ENCODE results near the gene TTLL9.

The TTLL9 gene

DNA sequence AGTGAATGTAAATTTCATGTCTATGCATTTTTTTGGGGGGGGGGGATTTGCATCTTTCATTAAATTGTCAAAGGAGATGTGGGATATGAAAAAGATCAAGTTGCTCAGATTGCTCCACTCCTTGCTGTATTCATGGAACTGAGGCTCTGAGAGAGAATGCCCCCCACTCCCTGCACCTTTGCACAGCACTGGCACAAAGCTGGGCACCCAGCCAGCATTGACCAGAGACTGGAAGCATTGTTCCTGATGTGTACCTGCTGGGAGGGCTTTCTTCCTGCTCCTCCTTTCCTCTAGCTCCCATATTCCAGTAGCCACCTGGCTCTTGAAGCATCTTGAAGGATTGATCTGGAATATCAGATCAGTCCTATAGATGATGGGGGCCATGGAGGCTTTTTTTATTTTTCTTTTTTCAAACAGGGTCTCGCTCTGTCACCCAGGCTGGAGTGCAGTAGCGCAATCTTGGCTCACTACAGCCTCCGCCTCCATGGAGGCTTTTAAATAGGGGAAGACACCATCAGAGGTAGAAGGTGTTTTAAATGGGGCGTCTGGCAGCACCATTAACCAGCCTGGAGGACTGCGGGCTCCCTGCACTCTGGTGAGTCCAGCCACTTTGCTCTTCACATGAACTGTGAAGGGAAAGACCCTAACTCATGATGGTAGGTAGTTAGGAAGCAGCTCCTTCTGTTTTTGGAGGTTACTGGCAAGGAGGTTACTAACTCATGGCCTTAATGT lies 11.0 kb upstream of the TTLL9 start:
- no peak overlapping the region for H3K4me3 ChIP-seq (ENCODE audit: low read depth, low read length)
- H3K27me3 ChIP-seq (ENCODE audit: insufficient read depth, low read length), result peaks cover 73% of the 10 kb centered on the region
- H3K27ac ChIP-seq (ENCODE audit: low read depth, low read length), result no peak overlapping the region
- no peaks in the 10 kb centered on the region for H3K79me2 ChIP-seq (ENCODE audit: control insufficient read depth, insufficient read depth, low read length, unreplicated experiment)
- no peaks in the 10 kb centered on the region for H3K4me1 ChIP-seq (ENCODE audit: control insufficient read depth, insufficient read depth, low read length, unreplicated experiment)
- H3K36me3 ChIP-seq (ENCODE audit: insufficient read depth, low read length), result no peaks in the 10 kb centered on the region
- no peak overlapping the region for H2AFZ ChIP-seq (ENCODE audit: low read length, unreplicated experiment)

DNA sequence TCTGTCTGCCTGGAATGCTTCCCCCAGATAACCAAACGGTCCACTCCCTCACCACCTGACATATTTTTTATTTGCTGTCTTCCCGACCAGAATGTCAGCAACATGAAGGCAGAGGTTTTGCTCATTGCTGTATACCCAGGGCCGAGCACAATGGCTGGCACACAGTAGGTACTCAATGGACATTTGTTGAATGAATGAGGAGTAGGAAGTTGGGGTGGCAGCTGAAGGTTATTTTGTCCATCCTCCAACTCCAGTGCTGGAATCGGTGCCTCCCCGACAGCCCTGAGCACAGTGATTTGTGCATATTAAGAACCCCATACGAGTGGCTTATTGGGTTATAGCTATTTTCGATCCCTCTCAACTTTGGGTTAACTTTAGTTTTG lies 10.4 kb upstream of the TTLL9 start:
- no peak overlapping the region for H3K4me3 ChIP-seq (ENCODE audit: low read depth, low read length)
- H3K27me3 ChIP-seq (ENCODE audit: insufficient read depth, low read length), result peaks cover 69% of the 10 kb centered on the region
- no peaks in the 10 kb centered on the region for H3K4me1 ChIP-seq (ENCODE audit: control insufficient read depth, insufficient read depth, low read length, unreplicated experiment)

DNA sequence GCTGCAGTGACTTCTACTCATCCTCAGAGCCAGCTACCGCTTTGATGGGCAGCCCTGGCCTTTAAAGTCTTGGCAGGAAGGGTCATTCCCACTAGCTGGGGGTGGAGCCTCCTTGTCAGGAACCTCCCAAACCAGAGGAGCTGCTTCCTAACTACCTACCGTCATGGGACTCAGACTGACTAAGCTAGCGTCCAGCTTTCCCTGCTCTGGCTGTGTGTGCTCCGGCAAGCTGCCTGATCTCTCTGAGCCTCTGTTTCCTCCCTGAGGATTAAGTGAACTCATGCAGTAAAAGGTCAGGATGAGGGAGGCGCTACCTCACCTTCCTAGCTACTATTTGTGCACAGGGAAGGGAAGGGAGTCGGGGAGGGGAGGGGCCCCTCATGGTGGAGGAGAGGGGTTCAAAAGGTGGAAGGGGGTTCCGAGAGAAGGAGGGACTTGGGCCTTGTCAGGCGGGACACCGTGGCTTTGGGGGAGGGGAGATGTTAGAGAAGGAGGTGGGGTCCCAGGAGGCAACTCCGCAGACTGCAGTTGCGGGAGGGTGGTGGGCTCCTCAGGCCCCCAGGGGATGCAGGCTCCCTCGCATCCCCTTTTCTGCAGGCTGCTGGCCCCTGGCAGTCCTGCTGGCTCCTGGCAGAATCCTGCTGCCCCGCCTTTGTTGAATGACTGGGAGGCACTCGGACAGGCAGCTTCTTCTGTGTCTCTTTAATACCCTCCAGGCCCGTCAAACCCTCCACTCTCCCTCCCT lies 9.9 kb upstream of the TTLL9 start:
- no peaks in the 10 kb centered on the region for H3K36me3 ChIP-seq (ENCODE audit: insufficient read depth, low read length)
- peak overlapping the region; percentile 43 for H2AFZ ChIP-seq (ENCODE audit: low read length, unreplicated experiment)
- no peaks in the 10 kb centered on the region for H3K79me2 ChIP-seq (ENCODE audit: control insufficient read depth, insufficient read depth, low read length, unreplicated experiment)
- peaks cover 63% of the 10 kb centered on the region for H3K27me3 ChIP-seq (ENCODE audit: insufficient read depth, low read length)
- H3K27ac ChIP-seq (ENCODE audit: low read depth, low read length), result no peak overlapping the region
- peak overlapping the region; percentile 72 for H3K4me3 ChIP-seq (ENCODE audit: low read depth, low read length)
- H3K4me1 ChIP-seq (ENCODE audit: control insufficient read depth, insufficient read depth, low read length, unreplicated experiment), result no peaks in the 10 kb centered on the region

More for the DNA sequence above, 10.4 kb upstream of the TTLL9 start:
- Histone ChIP-seq H2AFZ (ENCODE audit: low read length, unreplicated experiment) (no peak overlapping the region), H3K27ac (ENCODE audit: low read depth, low read length) (no peak overlapping the region), H3K36me3 (ENCODE audit: insufficient read depth, low read length) (no peaks in the 10 kb centered on the region), H3K79me2 (ENCODE audit: control insufficient read depth, insufficient read depth, low read length, unreplicated experiment) (no peaks in the 10 kb centered on the region)

DNA sequence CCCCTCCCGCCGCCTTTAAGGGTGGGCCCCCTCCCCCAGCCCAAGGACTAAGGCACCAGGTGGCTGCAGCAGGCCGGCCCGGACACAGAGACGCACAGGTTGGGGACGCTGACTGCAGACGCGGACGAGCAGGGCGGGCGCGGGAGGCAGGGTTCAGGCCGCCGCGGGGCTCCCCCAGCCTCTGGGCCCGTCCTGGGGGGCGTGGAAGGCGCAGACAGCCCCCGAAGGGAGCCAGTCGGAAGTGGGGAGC lies 9.4 kb upstream of the TTLL9 start:
- Histone ChIP-seq H3K79me2 (ENCODE audit: control insufficient read depth, insufficient read depth, low read length, unreplicated experiment) (no peaks in the 10 kb centered on the region), H3K4me3 (ENCODE audit: low read depth, low read length) (peak overlapping the region; percentile 72), H3K4me1 (ENCODE audit: control insufficient read depth, insufficient read depth, low read length, unreplicated experiment) (no peaks in the 10 kb centered on the region), H3K27me3 (ENCODE audit: insufficient read depth, low read length) (peaks cover 61% of the 10 kb centered on the region), H2AFZ (ENCODE audit: low read length, unreplicated experiment) (peak overlapping the region; percentile 43), H3K27ac (ENCODE audit: low read depth, low read length) (no peak overlapping the region), H3K36me3 (ENCODE audit: insufficient read depth, low read length) (no peaks in the 10 kb centered on the region)

DNA sequence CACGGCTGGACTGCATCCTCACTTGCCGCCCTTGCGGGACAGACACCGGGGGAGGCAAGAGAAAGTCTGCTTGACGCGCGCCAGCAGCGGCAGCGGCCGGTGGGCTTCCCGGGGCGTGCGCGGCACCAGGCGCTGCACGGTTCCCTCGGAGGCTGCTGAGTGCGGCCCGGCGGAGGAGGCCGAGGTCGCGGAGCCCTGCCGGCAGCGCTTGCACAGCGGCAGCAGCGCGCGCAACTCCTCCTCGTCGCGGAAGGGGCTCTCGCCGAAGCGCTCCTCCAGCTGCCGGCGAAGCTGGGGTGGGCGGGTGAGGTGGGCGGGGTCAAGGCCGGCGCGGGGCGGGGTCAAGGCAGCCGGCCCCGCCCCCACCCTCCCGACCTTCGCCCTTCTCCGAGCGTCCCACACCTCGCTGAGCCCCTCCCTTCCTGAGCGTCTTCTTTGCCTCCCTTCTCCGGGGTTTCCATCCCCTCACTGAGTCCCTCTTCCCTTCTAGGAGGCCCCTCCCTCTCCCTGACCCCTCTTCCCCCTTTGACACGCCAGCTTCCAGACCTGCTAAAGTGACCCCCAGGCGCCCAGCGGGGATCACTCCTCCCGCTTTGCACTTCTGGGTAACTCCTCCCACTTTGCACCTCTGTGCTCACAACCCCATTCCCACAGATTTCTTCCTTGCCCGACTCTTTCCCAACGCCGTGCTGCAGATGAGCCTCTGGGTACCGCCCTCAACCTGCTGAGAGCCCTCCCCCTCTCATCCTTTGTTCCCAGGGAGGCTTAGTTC lies 8.9 kb upstream of the TTLL9 start:
- Histone ChIP-seq H2AFZ (ENCODE audit: low read length, unreplicated experiment) (peak overlapping the region; percentile 43), H3K79me2 (ENCODE audit: control insufficient read depth, insufficient read depth, low read length, unreplicated experiment) (no peaks in the 10 kb centered on the region), H3K4me3 (ENCODE audit: low read depth, low read length) (peak overlapping the region; percentile 72), H3K36me3 (ENCODE audit: insufficient read depth, low read length) (no peaks in the 10 kb centered on the region), H3K27me3 (ENCODE audit: insufficient read depth, low read length) (peaks cover 56% of the 10 kb centered on the region), H3K27ac (ENCODE audit: low read depth, low read length) (no peak overlapping the region), H3K4me1 (ENCODE audit: control insufficient read depth, insufficient read depth, low read length, unreplicated experiment) (no peaks in the 10 kb centered on the region)

DNA sequence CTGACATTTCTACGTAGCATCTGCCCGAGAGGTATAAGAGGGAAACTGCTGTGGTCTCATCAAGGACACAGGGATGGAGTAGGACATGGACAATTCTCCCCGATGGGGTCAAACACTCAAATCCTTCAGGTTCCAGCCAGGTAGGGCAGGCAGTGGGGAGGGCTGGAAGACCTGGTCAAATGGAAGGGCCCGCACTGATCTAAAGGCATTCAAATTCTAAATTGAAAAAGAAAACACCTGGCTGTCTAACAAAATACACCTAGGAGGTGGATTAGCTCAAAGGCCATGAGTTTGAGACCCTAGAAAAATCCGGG lies 8.3 kb upstream of the TTLL9 start:
- Histone ChIP-seq H3K27ac (ENCODE audit: low read depth, low read length) (no peak overlapping the region), H3K4me1 (ENCODE audit: control insufficient read depth, insufficient read depth, low read length, unreplicated experiment) (no peaks in the 10 kb centered on the region), H3K27me3 (ENCODE audit: insufficient read depth, low read length) (peaks cover 51% of the 10 kb centered on the region), H3K79me2 (ENCODE audit: control insufficient read depth, insufficient read depth, low read length, unreplicated experiment) (no peaks in the 10 kb centered on the region), H3K36me3 (ENCODE audit: insufficient read depth, low read length) (no peaks in the 10 kb centered on the region), H2AFZ (ENCODE audit: low read length, unreplicated experiment) (no peak overlapping the region), H3K4me3 (ENCODE audit: low read depth, low read length) (no peak overlapping the region)

DNA sequence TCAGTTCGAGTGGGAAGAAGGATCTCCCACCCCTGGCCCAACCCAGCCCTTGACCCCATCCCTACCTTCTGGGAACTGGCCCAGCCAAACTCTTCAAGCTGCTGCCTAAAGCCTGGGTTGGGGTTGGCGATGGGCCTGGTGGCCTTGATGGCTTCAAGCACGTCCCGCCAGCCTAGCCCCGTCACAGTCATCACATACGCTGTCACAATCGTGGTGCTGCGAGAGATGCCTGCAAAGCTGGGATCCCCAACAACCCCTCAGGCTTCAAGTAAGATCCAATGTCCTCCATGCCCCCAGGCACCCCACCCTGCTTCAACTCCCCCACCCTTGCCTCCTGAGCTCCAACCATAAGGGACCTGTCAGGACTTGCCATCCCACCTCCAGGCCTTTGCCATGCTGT lies 7.9 kb upstream of the TTLL9 start:
- H3K36me3 ChIP-seq (ENCODE audit: insufficient read depth, low read length), result no peaks in the 10 kb centered on the region
- peaks cover 47% of the 10 kb centered on the region for H3K27me3 ChIP-seq (ENCODE audit: insufficient read depth, low read length)
- H2AFZ ChIP-seq (ENCODE audit: low read length, unreplicated experiment), result no peak overlapping the region
- H3K4me3 ChIP-seq (ENCODE audit: low read depth, low read length), result no peak overlapping the region
- H3K4me1 ChIP-seq (ENCODE audit: control insufficient read depth, insufficient read depth, low read length, unreplicated experiment), result no peaks in the 10 kb centered on the region
- no peak overlapping the region for H3K27ac ChIP-seq (ENCODE audit: low read depth, low read length)
- no peaks in the 10 kb centered on the region for H3K79me2 ChIP-seq (ENCODE audit: control insufficient read depth, insufficient read depth, low read length, unreplicated experiment)

DNA sequence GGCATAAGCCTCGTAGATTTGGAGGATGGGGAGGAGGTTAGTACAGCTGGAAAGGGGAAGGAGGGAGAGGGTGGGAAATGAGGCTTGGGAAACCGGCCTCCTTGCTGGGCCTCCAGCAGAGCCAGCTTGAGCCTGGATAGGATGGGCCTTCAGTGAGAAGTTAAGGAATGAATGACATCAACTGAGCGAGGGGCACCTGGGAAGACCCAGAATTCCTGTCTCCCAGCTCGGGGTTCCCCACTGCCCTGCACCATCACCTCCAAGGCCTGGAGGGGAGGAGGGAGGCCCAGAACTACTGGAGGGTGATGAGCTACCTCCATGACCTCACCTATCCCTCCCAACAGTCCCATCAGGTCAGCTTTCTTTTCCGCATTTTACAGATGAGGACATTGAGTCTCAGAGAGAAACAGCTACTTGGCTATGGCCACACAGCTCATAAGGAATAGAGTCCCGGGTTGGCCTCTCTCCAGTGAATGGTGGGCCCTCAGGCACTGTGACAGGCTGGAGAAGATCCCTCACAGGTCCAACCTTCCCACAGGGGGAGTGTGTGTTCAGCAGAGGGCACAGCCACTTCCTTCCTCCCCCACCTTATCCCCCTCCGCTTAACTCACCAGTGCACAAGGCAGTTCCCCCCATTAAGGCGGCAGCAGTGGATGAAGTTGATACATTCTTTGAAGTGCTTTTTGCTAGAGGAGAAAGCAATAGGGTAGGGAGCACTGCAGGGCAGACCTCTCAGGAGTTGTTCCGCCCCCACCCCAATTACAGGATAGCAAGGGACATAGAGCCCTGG lies 6.9 kb upstream of the TTLL9 start:
- no peak overlapping the region for H3K4me3 ChIP-seq (ENCODE audit: low read depth, low read length)
- no peaks in the 10 kb centered on the region for H3K79me2 ChIP-seq (ENCODE audit: control insufficient read depth, insufficient read depth, low read length, unreplicated experiment)
- H3K4me1 ChIP-seq (ENCODE audit: control insufficient read depth, insufficient read depth, low read length, unreplicated experiment), result no peaks in the 10 kb centered on the region
- peaks cover 39% of the 10 kb centered on the region for H3K27me3 ChIP-seq (ENCODE audit: insufficient read depth, low read length)
- H3K36me3 ChIP-seq (ENCODE audit: insufficient read depth, low read length), result no peaks in the 10 kb centered on the region
- no peak overlapping the region for H2AFZ ChIP-seq (ENCODE audit: low read length, unreplicated experiment)
- no peak overlapping the region for H3K27ac ChIP-seq (ENCODE audit: low read depth, low read length)

DNA sequence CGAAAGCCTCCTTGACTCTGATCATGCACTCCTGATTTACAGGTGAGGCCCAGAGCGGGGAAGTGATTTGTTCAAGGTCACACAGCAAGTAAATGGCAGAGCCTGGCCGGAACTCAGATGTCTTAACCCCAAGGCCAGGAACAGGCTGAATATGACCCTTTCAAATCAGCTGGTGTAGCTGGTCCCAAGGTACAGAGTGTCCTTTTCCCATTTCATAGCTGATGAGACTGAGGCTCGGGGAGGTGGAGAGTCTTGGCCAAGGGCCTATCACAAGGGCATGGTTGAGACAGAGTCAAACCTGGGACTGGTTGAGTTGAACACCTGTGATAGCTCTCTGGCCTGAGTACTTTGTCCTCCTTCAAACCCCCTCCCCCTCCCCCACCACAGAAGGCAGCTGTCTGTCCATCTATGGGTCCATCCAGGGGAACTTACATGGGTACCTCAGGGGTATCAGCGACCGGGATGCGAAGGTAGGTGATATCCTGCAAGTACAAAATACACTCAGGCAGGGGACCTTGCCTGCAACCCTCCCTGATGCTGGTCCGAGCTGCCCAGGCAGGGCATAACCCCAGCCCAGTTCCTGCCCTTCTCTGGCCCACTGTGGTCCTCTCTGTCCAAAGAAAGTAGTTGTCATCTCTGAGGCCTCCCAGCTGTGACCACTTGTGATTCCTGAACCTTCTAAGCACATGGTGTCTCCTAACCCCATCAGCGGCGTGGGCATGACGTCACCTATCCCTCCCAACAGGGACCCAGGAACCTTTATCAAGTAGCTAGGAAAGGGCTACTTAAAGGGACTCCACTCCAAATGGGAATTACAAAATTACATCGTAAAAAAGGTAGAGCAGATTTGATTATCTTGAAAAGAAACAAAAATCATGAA lies 5.7 kb upstream of the TTLL9 start:
- H3K36me3 ChIP-seq (ENCODE audit: insufficient read depth, low read length), result no peaks in the 10 kb centered on the region
- no peaks in the 10 kb centered on the region for H3K4me1 ChIP-seq (ENCODE audit: control insufficient read depth, insufficient read depth, low read length, unreplicated experiment)
- peaks cover 34% of the 10 kb centered on the region for H3K27me3 ChIP-seq (ENCODE audit: insufficient read depth, low read length)

DNA sequence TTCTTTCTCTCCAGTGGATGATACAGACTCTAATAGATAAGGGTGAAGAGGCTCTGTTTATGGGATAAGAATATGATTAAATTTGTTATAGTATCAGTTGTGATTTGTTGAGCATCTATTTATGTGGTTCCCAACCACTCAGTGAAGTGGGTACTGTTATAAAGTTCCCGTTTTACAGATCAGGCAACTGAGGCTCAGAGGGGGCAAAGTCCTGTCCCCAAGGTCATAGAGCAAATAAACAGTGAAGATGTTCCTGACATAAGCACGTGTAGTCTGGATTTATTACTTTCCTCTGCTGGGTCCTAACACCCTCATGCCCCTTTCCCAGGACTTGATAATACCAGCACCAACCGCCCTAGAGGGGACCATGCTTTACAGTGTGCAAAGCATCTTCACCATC lies 4.2 kb upstream of the TTLL9 start:
- no peaks in the 10 kb centered on the region for H3K79me2 ChIP-seq (ENCODE audit: control insufficient read depth, insufficient read depth, low read length, unreplicated experiment)
- peaks cover 34% of the 10 kb centered on the region for H3K27me3 ChIP-seq (ENCODE audit: insufficient read depth, low read length)
- peaks cover 4% of the 10 kb centered on the region for H3K4me1 ChIP-seq (ENCODE audit: control insufficient read depth, insufficient read depth, low read length, unreplicated experiment)
- no peak overlapping the region for H2AFZ ChIP-seq (ENCODE audit: low read length, unreplicated experiment)
- H3K27ac ChIP-seq (ENCODE audit: low read depth, low read length), result no peak overlapping the region
- H3K36me3 ChIP-seq (ENCODE audit: insufficient read depth, low read length), result no peaks in the 10 kb centered on the region
- H3K4me3 ChIP-seq (ENCODE audit: low read depth, low read length), result no peak overlapping the region

More for the DNA sequence above, 5.7 kb upstream of the TTLL9 start:
- Histone ChIP-seq H2AFZ (ENCODE audit: low read length, unreplicated experiment) (no peak overlapping the region), H3K4me3 (ENCODE audit: low read depth, low read length) (no peak overlapping the region), H3K79me2 (ENCODE audit: control insufficient read depth, insufficient read depth, low read length, unreplicated experiment) (no peaks in the 10 kb centered on the region), H3K27ac (ENCODE audit: low read depth, low read length) (no peak overlapping the region)
